Measurements from ENCODE around the gene SAP130. TPM values are rescaled to one million over a fixed set of nuclear protein-coding genes. Genes with fewer than 3 reads are reported as not detected.

Gene SAP130
- 10 to 100 TPM; 26.2 to 30.3 TPM for total RNA-seq
- long read RNA-seq, partial matches to known transcripts: 1 of 2 reads
- long read RNA-seq, other reads (novel, unspliced or antisense): 1 of 2 reads

DNA sequence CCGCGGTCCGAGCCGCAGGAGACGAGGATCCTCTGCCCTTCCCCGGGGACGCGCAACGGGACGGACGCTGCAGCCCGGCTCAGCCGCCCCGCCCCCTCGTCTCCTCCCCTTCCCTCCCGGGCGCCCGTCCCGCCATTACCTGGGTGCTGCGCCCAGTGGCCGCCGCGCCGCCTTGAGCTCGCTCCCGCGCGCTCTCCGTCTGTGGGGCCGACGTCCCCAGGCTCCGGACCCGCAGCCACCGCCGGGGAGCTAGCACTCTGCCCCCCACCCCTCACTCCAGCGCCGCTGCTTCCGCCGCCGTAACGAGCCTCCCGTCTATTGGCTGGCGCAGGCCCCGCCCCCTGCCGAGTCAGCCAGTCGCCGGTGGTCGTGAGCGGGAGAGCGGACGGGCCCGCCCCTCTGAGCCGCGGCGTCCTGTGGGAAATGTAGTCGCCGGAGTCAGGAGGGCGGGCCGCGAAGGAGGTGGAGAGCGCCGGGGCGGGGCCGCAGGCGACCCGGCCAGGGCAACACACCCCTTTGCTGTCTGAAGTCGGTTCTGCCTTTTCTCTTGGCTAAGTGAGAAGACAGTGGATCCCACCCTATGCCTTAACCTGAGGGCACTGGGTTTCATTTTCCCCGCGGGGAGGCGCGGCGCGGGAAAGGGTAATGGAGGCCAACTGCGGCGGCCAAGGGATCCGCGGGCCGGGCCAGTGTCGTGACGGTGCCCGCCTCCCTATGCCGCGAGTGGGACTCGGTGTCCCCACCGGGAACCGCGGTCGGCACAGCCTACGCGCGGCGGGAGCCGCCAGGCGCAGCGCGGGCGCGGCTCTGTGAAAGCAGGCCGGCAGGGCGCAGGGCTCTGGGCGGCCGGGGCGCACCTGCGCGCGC lies at the start of gene SAP130:
Gene SAP130, minus strand, starts transcription at position 259 of the 867 bp plus-strand sequence. CDS start 1,767 bp downstream, outside the sequence.
- intact Hi-C loops (cut with DNase I, micrococcal nuclease): no loop called here
- DNase-seq: peak; percentile 99

DNA sequence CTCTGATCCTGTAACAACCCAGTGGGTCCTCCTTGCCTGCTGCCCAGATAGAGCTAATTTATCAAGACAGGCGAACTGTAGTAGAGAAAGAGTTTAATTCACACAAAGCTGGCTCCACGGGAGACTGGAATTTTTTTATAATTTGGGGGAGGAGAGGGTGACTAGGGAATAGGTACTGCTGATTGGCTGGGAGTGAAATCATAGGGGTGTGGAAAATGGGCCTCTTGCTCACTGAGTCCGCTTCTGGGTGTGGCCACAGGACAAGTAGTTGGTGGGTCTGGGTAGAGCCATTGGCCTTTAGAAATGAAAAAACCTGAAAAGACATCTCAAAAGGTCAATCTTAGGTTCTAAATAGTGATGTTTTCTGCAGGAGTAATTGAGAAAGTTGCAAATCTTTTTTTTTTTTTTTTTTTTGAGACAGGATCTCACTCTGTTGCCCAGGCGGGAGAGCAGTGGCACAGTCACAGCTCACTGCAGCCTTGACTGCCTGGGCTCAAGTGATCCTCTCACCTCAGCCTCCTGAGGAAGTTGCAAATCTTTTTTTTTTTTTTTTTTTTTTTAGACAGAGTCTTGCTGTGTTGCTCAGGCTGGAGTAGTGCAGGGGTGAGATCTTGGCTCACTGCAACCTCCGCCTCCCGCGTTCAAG lies 48.7 kb upstream of the SAP130 start:
- no peak for ATAC-seq
- intact Hi-C loops (cut with DNase I, micrococcal nuclease): no loop called here
- no peak for DNase-seq

More for the DNA sequence above, at the start of gene SAP130:
- ATAC-seq: peak; percentile 85

- intact Hi-C loops (cut with DNase I, micrococcal nuclease): no loop called here
- DNase-seq (no peak), ATAC-seq (no peak)
These were observed 45.4 kb upstream of the SAP130 start for GRCh38 chr2:128073278-128073677.

DNA sequence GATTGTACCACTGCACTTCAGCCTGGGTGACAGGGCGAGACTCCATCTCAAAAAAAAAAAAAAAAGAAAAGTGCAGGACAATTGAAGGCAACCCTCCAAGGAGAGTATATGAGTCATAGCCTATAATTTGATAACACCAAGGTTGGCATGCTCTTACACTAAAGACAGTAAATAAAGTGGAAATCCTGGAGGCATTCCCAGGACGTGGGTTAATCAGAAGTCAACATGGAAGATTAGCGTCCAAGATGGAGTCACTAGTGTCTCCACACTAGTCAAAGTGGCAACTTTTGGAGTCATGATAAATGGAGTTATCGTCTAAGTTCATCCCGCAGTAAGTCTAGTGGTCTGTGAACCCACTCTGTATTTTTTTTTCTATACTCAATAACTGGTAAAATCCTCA lies 41.9 kb upstream of the SAP130 start:
- intact Hi-C loops (cut with DNase I, micrococcal nuclease): no loop called here
- ATAC-seq (peak; percentile 95), DNase-seq (no peak)

- ATAC-seq: no peak
- intact Hi-C loops (cut with DNase I, micrococcal nuclease): no loop called here
- no peak for DNase-seq
These were observed 36.5 kb upstream of the SAP130 start for GRCh38 chr2:128064353-128064752.

GRCh38 chr2:128062571-128062970 lies 34.7 kb upstream of the SAP130 start:
- ATAC-seq (no peak), DNase-seq (no peak)
- intact Hi-C loops (cut with DNase I, micrococcal nuclease): no loop called here

- ATAC-seq: no peak
- intact Hi-C loops (cut with DNase I, micrococcal nuclease): no loop called here
These were observed 30.3 kb upstream of the SAP130 start for GRCh38 chr2:128058114-128058513.

GRCh38 chr2:128057334-128057733 lies 29.5 kb upstream of the SAP130 start:
- intact Hi-C loops (cut with DNase I, micrococcal nuclease): no loop called here
- ATAC-seq: no peak
- DNase-seq: no peak

More at GRCh38 chr2:128058114-128058513, 30.3 kb upstream of the SAP130 start:
- DNase-seq: no peak

DNA sequence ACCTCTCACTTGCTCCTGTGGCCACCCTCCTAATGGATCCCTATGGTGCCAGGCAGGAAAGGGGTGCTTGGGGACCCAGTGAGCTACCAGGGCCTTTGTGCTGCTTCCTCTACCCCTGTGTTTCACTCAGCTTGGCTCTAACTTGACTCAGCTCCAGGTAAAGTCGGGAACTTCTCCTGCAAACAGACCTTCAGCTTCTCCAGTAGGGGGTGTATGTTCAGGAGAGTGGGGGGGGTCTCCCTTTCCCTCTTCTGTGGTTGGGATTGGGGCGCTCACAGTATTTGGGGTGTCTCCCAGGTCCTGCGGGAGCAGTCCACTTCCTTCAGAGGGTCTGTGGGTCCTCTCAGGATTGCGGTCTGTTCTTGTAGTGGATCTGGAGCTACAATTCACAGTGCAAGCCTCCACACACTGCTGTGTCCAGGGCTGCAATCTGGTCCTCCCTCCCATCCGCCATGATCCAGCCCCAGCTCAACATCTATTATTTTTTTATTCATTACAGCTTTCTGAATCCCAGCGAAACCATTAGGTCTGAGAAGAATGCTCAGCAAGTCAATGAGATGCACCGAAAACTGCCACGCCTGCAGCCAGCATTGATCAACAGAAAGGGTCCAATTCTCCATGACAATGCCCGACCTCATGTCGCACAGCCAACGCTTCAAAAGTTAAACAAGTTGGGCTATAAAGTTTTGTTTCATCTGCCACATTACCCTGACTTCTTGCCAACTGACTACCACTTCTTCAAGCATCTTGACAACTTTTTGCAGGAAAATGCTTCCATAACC lies 26.4 kb upstream of the SAP130 start:
- intact Hi-C loops (cut with DNase I, micrococcal nuclease): no loop called here
- ATAC-seq (no peak), DNase-seq (no peak)

DNA sequence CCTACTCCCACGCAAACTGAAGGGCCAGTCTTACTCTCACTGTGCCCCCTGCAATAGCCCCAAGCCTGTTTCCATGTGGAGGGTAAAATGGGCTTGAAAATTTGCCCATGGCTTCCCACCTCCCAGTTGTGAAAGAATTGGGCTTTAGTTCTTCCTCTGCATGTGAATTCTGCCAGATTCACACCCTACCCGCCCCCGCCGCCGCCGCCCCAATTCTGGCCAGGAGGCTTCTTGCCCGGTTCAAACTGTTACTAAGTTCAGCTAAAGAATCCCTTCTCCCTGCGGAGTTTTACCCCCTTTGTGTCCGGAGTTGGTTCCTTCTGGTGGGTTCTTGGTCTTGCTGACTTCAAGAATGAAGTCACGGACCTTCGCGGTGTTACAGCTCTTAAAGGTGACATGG lies 25.5 kb upstream of the SAP130 start:
- no peak for DNase-seq
- ATAC-seq: no peak
- intact Hi-C loops (cut with DNase I, micrococcal nuclease): no loop called here

DNA sequence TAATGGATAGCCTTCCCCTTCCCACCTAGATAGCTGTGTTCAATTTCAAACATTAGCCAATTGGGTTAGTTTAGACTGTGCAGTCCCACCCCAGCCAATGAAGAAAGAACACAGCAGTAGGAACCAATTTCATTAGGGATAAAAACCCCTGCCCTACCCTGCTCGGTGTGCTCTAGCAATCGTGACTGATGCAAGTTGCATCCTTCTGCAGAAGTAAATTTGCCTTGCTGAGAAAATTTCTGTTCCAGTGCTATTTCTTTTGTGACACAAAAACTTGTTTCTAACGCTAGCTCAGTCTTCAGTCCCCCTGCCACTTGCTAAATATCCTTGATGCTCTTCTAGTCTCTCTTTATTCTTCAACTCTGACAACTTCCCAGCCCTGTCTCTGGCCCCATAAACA lies 15.2 kb upstream of the SAP130 start:
- no peak for DNase-seq
- ATAC-seq: no peak
- intact Hi-C loops (cut with DNase I, micrococcal nuclease): no loop called here

DNA sequence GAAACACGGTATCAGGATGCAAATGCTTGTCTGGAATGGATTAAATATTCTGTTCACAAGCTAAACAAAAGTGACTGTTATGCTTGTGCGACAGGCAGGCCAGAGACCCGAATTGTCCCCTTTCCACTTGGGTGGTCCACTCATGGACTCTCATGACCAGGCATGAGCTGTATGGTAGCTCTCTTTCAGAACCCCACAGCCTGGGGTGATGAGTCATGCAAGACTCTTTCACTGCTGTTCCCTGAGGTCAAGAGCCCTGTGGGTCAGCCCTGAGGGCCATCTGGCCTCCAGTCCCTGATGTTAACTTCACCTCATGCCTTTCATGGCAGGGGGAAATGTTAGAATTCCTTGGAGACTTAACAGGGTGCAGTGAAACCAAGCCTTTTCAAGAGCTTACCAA lies 13.7 kb upstream of the SAP130 start:
- DNase-seq (no peak), ATAC-seq (no peak)
- intact Hi-C loops (cut with DNase I, micrococcal nuclease): no loop called here

GRCh38 chr2:128040166-128040771 lies 12.4 kb upstream of the SAP130 start:
- no peak for DNase-seq
- intact Hi-C loops (cut with DNase I, micrococcal nuclease): no loop called here
- no peak for ATAC-seq

DNA sequence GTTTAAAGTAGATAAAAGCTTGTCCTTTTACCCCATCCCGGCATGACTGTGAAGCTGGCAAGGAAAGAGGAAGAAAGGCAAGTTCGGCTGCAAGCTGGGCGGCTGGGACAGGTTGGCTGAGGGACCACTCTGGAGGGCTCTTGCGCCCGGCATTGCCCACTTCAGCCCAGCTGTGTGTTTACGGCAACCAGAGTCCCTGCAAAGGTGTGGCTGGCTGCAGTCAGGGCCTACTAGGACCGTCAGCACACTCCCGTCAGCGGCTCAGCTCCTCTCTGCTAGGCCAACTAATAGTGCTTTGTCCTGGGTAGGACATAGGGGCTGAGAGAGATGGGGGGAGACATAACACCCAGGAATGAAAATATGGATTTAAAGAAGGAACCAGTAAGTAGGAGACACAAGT lies 11.7 kb upstream of the SAP130 start:
- DNase-seq (no peak), ATAC-seq (no peak)
- intact Hi-C loops (cut with DNase I, micrococcal nuclease): loop anchor here in 1 of 2 donors (10.0 kb wide), 1 partner anchor 45 kb away; no protein-coding TSS in a partner anchor

- ATAC-seq: no peak
- intact Hi-C loops (cut with DNase I, micrococcal nuclease): loop anchor here in 1 of 2 donors (10.0 kb wide), 1 partner anchor 46 kb away; no protein-coding TSS in a partner anchor
- DNase-seq: no peak
These were observed 10.6 kb upstream of the SAP130 start for GRCh38 chr2:128038411-128038810.

- ATAC-seq: no peak
- intact Hi-C loops (cut with DNase I, micrococcal nuclease): loop anchor here in 1 of 2 donors (10.0 kb wide), 1 partner anchor 47 kb away; no protein-coding TSS in a partner anchor
These were observed 9.8 kb upstream of the SAP130 start for GRCh38 chr2:128037649-128038048.

GRCh38 chr2:128036748-128037607 lies 9.1 kb upstream of the SAP130 start:
- intact Hi-C loops (cut with DNase I, micrococcal nuclease): loop anchor here in 1 of 2 donors (10.0 kb wide), 1 partner anchor 48 kb away; no protein-coding TSS in a partner anchor
- DNase-seq: no peak
- no peak for ATAC-seq

More at GRCh38 chr2:128037649-128038048, 9.8 kb upstream of the SAP130 start:
- no peak for DNase-seq

GRCh38 chr2:128032092-128032491 lies 4.2 kb upstream of the SAP130 start:
- no peak for ATAC-seq
- intact Hi-C loops (cut with DNase I, micrococcal nuclease): loop anchor here in 1 of 2 donors (10.0 kb wide), 1 partner anchor 53 kb away; no protein-coding TSS in a partner anchor
- DNase-seq: no peak

All from left colon (tissue), 2 donors.